B cell (primary cell): ENCODE measurements around the gene LRRC10. TPM values are rescaled to one million over a fixed set of nuclear protein-coding genes. Genes with fewer than 3 reads are reported as not detected.
A peak's percentile ranks its signal among the peaks of the same experiment; 100 is the strongest.

Experiments used
- ATAC-seq: fragments of 200-7000 bp; cut with Tn5 transposase; one replicate; pipeline ENCODE4 v1.10.0; 2021; ENCODE audit warnings: low read depth, mild to moderate bottlenecking, moderate number of reproducible peaks, moderate library complexity
- CTCF ChIA-PET: fragments of 350-600 bp; sonication (Branson Sonifier 250); formaldehyde crosslinking; loops from one replicate; lab custom pipeline; 2021; ENCODE audit warnings: antibody characterized with exemption, inconsistent platforms; lab: Charles Lee
- POLR2A ChIA-PET: fragments of 350-600 bp; sonication (Branson Sonifier 250); formaldehyde crosslinking; loops from one replicate; lab custom pipeline; 2021; ENCODE audit warnings: antibody characterized with exemption; lab: Charles Lee
- DNase-seq: peaks from one replicate; pipeline ENCODE4 v3.0.0; 2013
- H2AFZ ChIP-seq: 2 replicates; pipeline ENCODE4 v1.6.1; 2012; ENCODE audit warnings: mild to moderate bottlenecking, low read depth, low read length; ENCODE audit not compliant: insufficient read depth, poor library complexity, severe bottlenecking
- H3K27ac ChIP-seq, 2 donors: 1 replicate in 1 of 2; 2 replicates in 1 of 2; pipeline ENCODE4 v1.5.1; 2012 to 2013; ENCODE audit warnings: low read length in 2 of 2, mild to moderate bottlenecking in 2 of 2, moderate library complexity in 1 of 2
- H3K27me3 ChIP-seq, 4 experiments: fragments of 200-600 bp in 1 of 4; sonication (generic) in 1 of 4; replicated peaks in 1 of 4; 1 replicate in 2 of 4; 2 replicates in 2 of 4; pipeline versions ENCODE4 v1.6.1 to v1.7.0; 2013 to 2016; ENCODE audit warnings: low read length in 3 of 4, mild to moderate bottlenecking in 2 of 4, mixed read lengths in 1 of 4, moderate library complexity in 1 of 4; ENCODE audit not compliant: insufficient read depth in 4 of 4, control insufficient read depth in 3 of 4; ENCODE audit errors: control extremely low read depth in 1 of 4
- H3K36me3 ChIP-seq, 2 experiments: replicated peaks in 1 of 2; 1 replicate in 1 of 2; 2 replicates in 1 of 2; pipeline versions ENCODE4 v1.6.1 to v1.7.1; 2013; ENCODE audit warnings: low read length in 1 of 2; ENCODE audit not compliant: insufficient read depth in 2 of 2, control insufficient read depth in 1 of 2; ENCODE audit errors: control extremely low read depth in 1 of 2, extremely low read depth in 1 of 2
- H3K4me1 ChIP-seq, 2 donors: fragments of 200-600 bp in 1 of 2; sonication (generic) in 1 of 2; 1 replicate in 1 of 2; 2 replicates in 1 of 2; pipeline versions ENCODE4 v1.5.1 to v1.6.1; 2013 to 2017; ENCODE audit warnings: low read length in 2 of 2; ENCODE audit not compliant: control insufficient read depth in 2 of 2, insufficient read depth in 2 of 2
- H3K4me2 ChIP-seq: replicated peaks from 2 replicates; pipeline ENCODE3; 2012; ENCODE audit warnings: mild to moderate bottlenecking, low read depth, low read length; ENCODE audit not compliant: poor library complexity, severe bottlenecking
- H3K4me3 ChIP-seq, 5 experiments: fragments of 200-600 bp in 1 of 5; sonication (generic) in 1 of 5; 1 replicate in 3 of 5; 2 replicates in 2 of 5; pipeline versions ENCODE4 v1.5.1 to v1.7.0; 2011 to 2016; ENCODE audit warnings: low read length in 4 of 5, mild to moderate bottlenecking in 4 of 5, low read depth in 2 of 5, control low read depth in 1 of 5, moderate library complexity in 1 of 5; ENCODE audit not compliant: insufficient read depth in 1 of 5; ENCODE audit errors: control extremely low read depth in 1 of 5, extremely low read depth in 1 of 5
- H3K79me2 ChIP-seq: fragments of 200-600 bp; sonication (generic); one replicate; pipeline ENCODE4 v1.6.0; 2016; ENCODE audit warnings: low read length; ENCODE audit not compliant: control insufficient read depth, insufficient read depth
- H3K9ac ChIP-seq: fragments of 200-600 bp; sonication (generic); 2 replicates; pipeline ENCODE4 v1.6.1; 2017; ENCODE audit warnings: mild to moderate bottlenecking, low read length, moderate library complexity
- H3K9me3 ChIP-seq, 3 donors: one replicate each; pipeline versions ENCODE4 v1.6.1 to v1.7.1; 2013; ENCODE audit warnings: low read length in 2 of 3; ENCODE audit not compliant: control insufficient read depth in 2 of 3, insufficient read depth in 1 of 3; ENCODE audit errors: control extremely low read depth in 1 of 3
- H4K20me1 ChIP-seq: 2 replicates; pipeline ENCODE4 v1.6.0; 2012; ENCODE audit warnings: mild to moderate bottlenecking, low read length; ENCODE audit not compliant: insufficient read depth, control insufficient read depth, poor library complexity, severe bottlenecking
- H3K27ac Mint-ChIP-seq: one replicate; pipeline ENCODE4 v1.8.0; 2021; ENCODE audit warnings: mixed read lengths
- H3K27me3 Mint-ChIP-seq: one replicate; pipeline ENCODE4 v1.8.0; 2021; ENCODE audit warnings: mixed read lengths
- H3K4me1 Mint-ChIP-seq: one replicate; pipeline ENCODE4 v1.8.0; 2021; ENCODE audit warnings: mixed read lengths
- H3K4me3 Mint-ChIP-seq: one replicate; pipeline ENCODE4 v1.8.0; 2021; ENCODE audit warnings: mixed read lengths
- H3K9me3 Mint-ChIP-seq: one replicate; pipeline ENCODE4 v1.8.0; 2022; ENCODE audit warnings: mixed read lengths; ENCODE audit not compliant: insufficient read depth
- CTCF ChIP-seq: fragments of 200-600 bp; IDR thresholded peaks from one replicate; pipeline ENCODE4 v1.8.0; 2022; ENCODE audit warnings: antibody characterized with exemption, mild to moderate bottlenecking
- EZH2 ChIP-seq: IDR thresholded peaks from 2 replicates; pipeline ENCODE4 v1.6.1; 2012; ENCODE audit warnings: borderline replicate concordance, low read depth, mild to moderate bottlenecking, moderate library complexity, low read length; ENCODE audit not compliant: insufficient read depth, poor library complexity, severe bottlenecking
- WGBS: methylation state at CpG from one replicate; pipeline ENCODE4 v1.1.5; 2013; ENCODE audit warnings: missing lambda C conversion rate; ENCODE audit not compliant: insufficient coverage; 5-methylcytosine and 5-hydroxymethylcytosine counted together
- intact Hi-C: fragments of 100-400 bp; cut with micrococcal nuclease; formaldehyde crosslinking; loops from one replicate; pipeline ENCODE4 v1.10.0; 2022
- polyA plus RNA-seq: library from polyadenylated mRNA; depleted of rRNA; stranded (reverse); fragments of >200 nt; gene quantifications from 2 replicates; pipeline ENCODE4 v1.2.3, GENCODE V29; 2012
- total RNA-seq, 2 donors: library from RNA; stranded (reverse); fragments of 120-200 nt in 1 of 2; gene quantifications; 1 replicate in 1 of 2; 2 replicates in 1 of 2; pipeline versions ENCODE4 v1.2.3 to v1.2.4, GENCODE V29; 2013 to 2022

The LRRC10 gene
- total and polyA plus RNA-seq, 2 donors (not counting 1 experiment from before 2014, with no cell fraction given), result not detected

- Histone ChIP-seq H3K9me3 (no peaks in the 10 kb centered on the region), H3K4me1 (no peaks in the 10 kb centered on the region), H3K4me3 (no peak overlapping the region), H4K20me1 (no peaks in the 10 kb centered on the region), H2AFZ (peak overlapping the region; percentile 53), H3K36me3 (no peaks in the 10 kb centered on the region), H3K9ac (no peak overlapping the region), H3K79me2 (no peaks in the 10 kb centered on the region), H3K27ac (no peak overlapping the region), H3K4me2 (no peak overlapping the region), H3K27me3 (no peaks in the 10 kb centered on the region)
- Mint-ChIP-seq H3K27ac (no peak overlapping the region), H3K4me3 (no peak overlapping the region), H3K9me3 (no peaks in the 10 kb centered on the region), H3K4me1 (no peaks in the 10 kb centered on the region), H3K27me3 (peaks cover 23% of the 10 kb centered on the region)
- ChIA-PET CTCF (interaction anchor here (1.3 kb wide), 1 partner anchor 23 kb away, joined by 6 read pairs; no protein-coding TSS in a partner anchor), POLR2A (no interaction called here)
- intact Hi-C loops, result no loop called here
- TF ChIP-seq EZH2 (no peak), CTCF (no peak)
- 87% methylated on average over 9 of the region's 14 CpGs for WGBS
- ATAC-seq (no peak), DNase-seq (no peak)
Observed at GRCh38 chr12:69616025-69616424, 5.3 kb upstream of the LRRC10 start.

GRCh38 chr12:69613351-69613750 is 2.6 kb upstream of the LRRC10 start:
- Histone ChIP-seq H4K20me1 (no peaks in the 10 kb centered on the region), H3K9ac (no peak overlapping the region), H3K27me3 (no peaks in the 10 kb centered on the region), H3K27ac (no peak overlapping the region), H3K4me3 (no peak overlapping the region), H3K4me2 (no peak overlapping the region), H3K79me2 (no peaks in the 10 kb centered on the region), H3K36me3 (no peaks in the 10 kb centered on the region), H3K4me1 (no peaks in the 10 kb centered on the region), H2AFZ (no peak overlapping the region), H3K9me3 (no peaks in the 10 kb centered on the region)
- intact Hi-C loops, result no loop called here
- no peaks in the 10 kb centered on the region for H3K9me3 Mint-ChIP-seq
- no peak for TF ChIP-seq CTCF
- TF ChIP-seq EZH2, result no peak
- H3K27ac Mint-ChIP-seq, result no peak overlapping the region
- CTCF ChIA-PET, result no interaction called here
- no peaks in the 10 kb centered on the region for H3K4me1 Mint-ChIP-seq
- peaks cover 12% of the 10 kb centered on the region for H3K27me3 Mint-ChIP-seq
- no peak for DNase-seq
- H3K4me3 Mint-ChIP-seq, result no peak overlapping the region
- ATAC-seq, result no peak
- POLR2A ChIA-PET, result no interaction called here
